GM23338 (cell line): ENCODE measurements around the gene LZIC. TPM values are rescaled to one million over a fixed set of nuclear protein-coding genes. Genes with fewer than 3 reads are reported as not detected.

Source experiments
- ATAC-seq: fragments of 200-7000 bp; cut with Tn5 transposase; 3 replicates; pipeline ENCODE4 v1.9.1; 2020
- DNase-seq: peaks from one replicate; pipeline ENCODE4 v3.0.0-alpha.2; 2015; ENCODE audit warnings: low spot score
- H2AFZ ChIP-seq: fragments of 200-600 bp; sonication (generic); 2 replicates; pipeline ENCODE4 v1.8.0; 2016; ENCODE audit warnings: antibody characterized with exemption, mild to moderate bottlenecking, moderate library complexity
- H3F3A ChIP-seq: fragments of 200-600 bp; sonication (generic); replicated peaks from 2 replicates; pipeline ENCODE4 v1.8.0; 2017; ENCODE audit warnings: antibody characterized with exemption, mixed run types, low read depth
- H3K27ac ChIP-seq: fragments of 200-600 bp; sonication (generic); 2 replicates; pipeline ENCODE4 v1.6.1; 2016; ENCODE audit warnings: low read depth
- H3K27me3 ChIP-seq: fragments of 200-600 bp; sonication (generic); 2 replicates; pipeline ENCODE4 v1.8.0; 2016; ENCODE audit warnings: mild to moderate bottlenecking, mixed run types, moderate library complexity; ENCODE audit not compliant: insufficient read depth
- H3K36me3 ChIP-seq: fragments of 200-600 bp; sonication (generic); 2 replicates; pipeline ENCODE4 v1.8.0; 2016; ENCODE audit warnings: mild to moderate bottlenecking; ENCODE audit not compliant: insufficient read depth
- H3K4me1 ChIP-seq: fragments of 200-600 bp; sonication (generic); 2 replicates; pipeline ENCODE4 v1.8.0; 2016; ENCODE audit warnings: mild to moderate bottlenecking, moderate library complexity; ENCODE audit not compliant: insufficient read depth
- H3K4me2 ChIP-seq: fragments of 200-600 bp; sonication (generic); 2 replicates; pipeline ENCODE4 v1.7.1; 2017; ENCODE audit warnings: mixed run types
- H3K4me3 ChIP-seq: fragments of 200-600 bp; sonication (generic); 2 replicates; pipeline ENCODE4 v1.6.1; 2016; ENCODE audit warnings: mixed run types
- H3K79me2 ChIP-seq: fragments of 200-600 bp; sonication (generic); replicated peaks from 2 replicates; pipeline ENCODE4 v1.8.0; 2017; ENCODE audit warnings: mild to moderate bottlenecking; ENCODE audit not compliant: insufficient read depth
- H3K9me2 ChIP-seq: fragments of 200-600 bp; sonication (generic); 2 replicates; pipeline ENCODE4 v1.8.0; 2017; ENCODE audit not compliant: insufficient read depth
- H4K20me1 ChIP-seq: fragments of 200-600 bp; sonication (generic); replicated peaks from 2 replicates; pipeline ENCODE4 v1.8.0; 2017; ENCODE audit warnings: mild to moderate bottlenecking; ENCODE audit not compliant: insufficient read depth
- H3K27ac Mint-ChIP-seq: 2 replicates; pipeline ENCODE4 v1.8.0; 2020; ENCODE audit warnings: inconsistent platforms, mild to moderate bottlenecking, moderate library complexity, mixed read lengths
- H3K27me3 Mint-ChIP-seq: 3 replicates; pipeline ENCODE4 v1.8.0; 2022; ENCODE audit warnings: low read depth, mild to moderate bottlenecking, moderate library complexity, mixed read lengths, inconsistent platforms; ENCODE audit not compliant: insufficient read depth, poor library complexity
- H3K36me3 Mint-ChIP-seq: 3 replicates; pipeline ENCODE4 v1.8.0; 2021; ENCODE audit warnings: low read depth, mild to moderate bottlenecking, inconsistent platforms, moderate library complexity, mixed read lengths
- H3K4me1 Mint-ChIP-seq: 3 replicates; pipeline ENCODE4 v1.8.0; 2020; ENCODE audit warnings: mild to moderate bottlenecking, inconsistent platforms, mixed read lengths
- H3K4me3 Mint-ChIP-seq: 3 replicates; pipeline ENCODE4 v1.8.0; 2021; ENCODE audit warnings: moderate library complexity, mild to moderate bottlenecking, inconsistent platforms, mixed read lengths
- H3K9me3 Mint-ChIP-seq: 3 replicates; pipeline ENCODE4 v1.8.0; 2020; ENCODE audit warnings: moderate library complexity, mild to moderate bottlenecking, inconsistent platforms, mixed read lengths
- CREB1 ChIP-seq: fragments of 250-450 bp; sonication (Bioruptor Pico); IDR thresholded peaks from 2 replicates; pipeline ENCODE4 v1.5.0; 2020; ENCODE audit warnings: low read depth, mild to moderate bottlenecking, moderate library complexity
- EZH2 ChIP-seq: fragments of 200-600 bp; sonication (generic); IDR thresholded peaks from one replicate; pipeline ENCODE4 v1.8.0; 2017; ENCODE audit warnings: antibody characterized with exemption, mild to moderate bottlenecking, low read depth; ENCODE audit not compliant: unreplicated experiment
- EZH2phosphoT487 ChIP-seq: fragments of 200-600 bp; sonication (generic); IDR thresholded peaks from one replicate; pipeline ENCODE4 v1.8.1; 2018; ENCODE audit warnings: antibody characterized with exemption; ENCODE audit not compliant: unreplicated experiment
- JUNB ChIP-seq: IDR thresholded peaks from one replicate; pipeline ENCODE4 v1.6.1; 2016; ENCODE audit warnings: antibody characterized with exemption; ENCODE audit not compliant: unreplicated experiment
- NANOG ChIP-seq: IDR thresholded peaks from 2 replicates; pipeline ENCODE4 v1.6.1; 2016; ENCODE audit warnings: antibody characterized with exemption, borderline replicate concordance
- POLR2AphosphoS5 ChIP-seq: IDR thresholded peaks from 2 replicates; pipeline ENCODE4 v1.6.1; 2016; ENCODE audit warnings: antibody characterized with exemption, low read depth
- STAT1 ChIP-seq: IDR thresholded peaks from one replicate; pipeline ENCODE4 v1.6.1; 2016; ENCODE audit warnings: antibody characterized with exemption; ENCODE audit not compliant: unreplicated experiment
- ZNF114 ChIP-seq: fragments of 250-450 bp; sonication (Bioruptor Pico); IDR thresholded peaks from 2 replicates; pipeline ENCODE4 v1.5.0; 2020; ENCODE audit warnings: mild to moderate bottlenecking, moderate library complexity
- ZNF331 ChIP-seq: fragments of 250-450 bp; sonication (Bioruptor Pico); IDR thresholded peaks from 2 replicates; pipeline ENCODE4 v1.5.0; 2020; ENCODE audit warnings: low read depth, mild to moderate bottlenecking, moderate library complexity
- polyA plus RNA-seq: library from polyadenylated mRNA; unstranded; fragments of >200 nt; fragmentation: Nextera tagmentation; extraction: Ambion mirVana; gene quantifications from 2 replicates; pipeline ENCODE4 v1.2.1, GENCODE V29; 2016
- total RNA-seq: library from RNA; depleted of rRNA; stranded (reverse); fragments of >200 nt; shearing (Covaris generic); gene quantifications from 2 replicates; pipeline ENCODE4 v1.2.3, GENCODE V29; 2014
- TF ChIP-seq, protein P1 (sequence below): IDR thresholded peaks from 2 replicates; pipeline ENCODE4 v1.6.1; 2016; ENCODE audit warnings: antibody characterized with exemption
- TF ChIP-seq, protein P2 (sequence below): IDR thresholded peaks from one replicate; pipeline ENCODE4 v1.6.1; 2018; ENCODE audit warnings: antibody characterized with exemption; ENCODE audit not compliant: unreplicated experiment
- TF ChIP-seq, protein P3 (sequence below): fragments of 250-450 bp; sonication (Bioruptor Pico); IDR thresholded peaks from 2 replicates; pipeline ENCODE4 v1.5.0; 2020; ENCODE audit warnings: mild to moderate bottlenecking, moderate library complexity

The LZIC gene
- total and polyA plus RNA-seq, 2 experiments from 2014 or later = 19.4 to 23.5 TPM

DNA sequence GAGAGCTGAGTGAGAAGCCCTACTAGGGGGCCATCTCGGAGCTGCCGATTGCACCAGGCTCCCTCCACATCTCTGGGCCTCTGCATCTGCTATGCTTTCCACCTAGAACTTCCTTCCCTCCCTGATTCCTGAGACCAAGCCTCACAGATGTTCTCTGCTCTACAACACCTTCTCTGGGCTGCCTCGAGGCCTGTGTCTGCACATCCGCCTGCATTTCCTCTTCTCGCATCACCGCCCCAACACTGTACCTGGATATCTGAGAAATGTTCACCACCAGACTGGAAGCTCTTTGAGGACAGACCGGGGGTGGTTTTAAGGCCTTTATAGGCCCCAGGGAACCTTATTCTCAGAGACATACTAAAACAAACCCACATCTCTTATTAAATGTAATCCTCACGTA is 53.8 kb downstream of the LZIC start:
- no peaks in the 10 kb centered on the region; the same call in 1 of the 2 replicates for H3K36me3 ChIP-seq
- H4K20me1 ChIP-seq = no peaks in the 10 kb centered on the region
- Mint-ChIP-seq H3K36me3 (peaks cover 3% of the 10 kb centered on the region; the same call in 1 of the 3 replicates), H3K27ac (peak overlapping the region; percentile 75), H3K4me3 (peak overlapping the region; percentile 17; the same call in 1 of the 3 replicates), H3K27me3 (peaks cover 14% of the 10 kb centered on the region), H3K4me1 (peaks cover 52% of the 10 kb centered on the region), H3K9me3 (no peaks in the 10 kb centered on the region)
- no peak overlapping the region for H3K4me3 ChIP-seq
- H3K4me1 ChIP-seq = peaks cover 13% of the 10 kb centered on the region; the same call in 1 of the 2 replicates
- no peak overlapping the region for H2AFZ ChIP-seq
- H3K27me3 ChIP-seq = no peaks in the 10 kb centered on the region
- H3K27ac ChIP-seq = peak overlapping the region; percentile 80
- ATAC-seq (no peak), DNase-seq (no peak)
- H3K9me2 ChIP-seq = no peaks in the 10 kb centered on the region
- H3K79me2 ChIP-seq = no peaks in the 10 kb centered on the region
- TF ChIP-seq, protein P1, sequence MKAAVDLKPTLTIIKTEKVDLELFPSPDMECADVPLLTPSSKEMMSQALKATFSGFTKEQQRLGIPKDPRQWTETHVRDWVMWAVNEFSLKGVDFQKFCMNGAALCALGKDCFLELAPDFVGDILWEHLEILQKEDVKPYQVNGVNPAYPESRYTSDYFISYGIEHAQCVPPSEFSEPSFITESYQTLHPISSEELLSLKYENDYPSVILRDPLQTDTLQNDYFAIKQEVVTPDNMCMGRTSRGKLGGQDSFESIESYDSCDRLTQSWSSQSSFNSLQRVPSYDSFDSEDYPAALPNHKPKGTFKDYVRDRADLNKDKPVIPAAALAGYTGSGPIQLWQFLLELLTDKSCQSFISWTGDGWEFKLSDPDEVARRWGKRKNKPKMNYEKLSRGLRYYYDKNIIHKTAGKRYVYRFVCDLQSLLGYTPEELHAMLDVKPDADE = no peak
- no peak for TF ChIP-seq STAT1
- no peak for TF ChIP-seq EZH2phosphoT487
- TF ChIP-seq NANOG = no peak
- TF ChIP-seq POLR2AphosphoS5 = no peak
- TF ChIP-seq, protein P2, sequence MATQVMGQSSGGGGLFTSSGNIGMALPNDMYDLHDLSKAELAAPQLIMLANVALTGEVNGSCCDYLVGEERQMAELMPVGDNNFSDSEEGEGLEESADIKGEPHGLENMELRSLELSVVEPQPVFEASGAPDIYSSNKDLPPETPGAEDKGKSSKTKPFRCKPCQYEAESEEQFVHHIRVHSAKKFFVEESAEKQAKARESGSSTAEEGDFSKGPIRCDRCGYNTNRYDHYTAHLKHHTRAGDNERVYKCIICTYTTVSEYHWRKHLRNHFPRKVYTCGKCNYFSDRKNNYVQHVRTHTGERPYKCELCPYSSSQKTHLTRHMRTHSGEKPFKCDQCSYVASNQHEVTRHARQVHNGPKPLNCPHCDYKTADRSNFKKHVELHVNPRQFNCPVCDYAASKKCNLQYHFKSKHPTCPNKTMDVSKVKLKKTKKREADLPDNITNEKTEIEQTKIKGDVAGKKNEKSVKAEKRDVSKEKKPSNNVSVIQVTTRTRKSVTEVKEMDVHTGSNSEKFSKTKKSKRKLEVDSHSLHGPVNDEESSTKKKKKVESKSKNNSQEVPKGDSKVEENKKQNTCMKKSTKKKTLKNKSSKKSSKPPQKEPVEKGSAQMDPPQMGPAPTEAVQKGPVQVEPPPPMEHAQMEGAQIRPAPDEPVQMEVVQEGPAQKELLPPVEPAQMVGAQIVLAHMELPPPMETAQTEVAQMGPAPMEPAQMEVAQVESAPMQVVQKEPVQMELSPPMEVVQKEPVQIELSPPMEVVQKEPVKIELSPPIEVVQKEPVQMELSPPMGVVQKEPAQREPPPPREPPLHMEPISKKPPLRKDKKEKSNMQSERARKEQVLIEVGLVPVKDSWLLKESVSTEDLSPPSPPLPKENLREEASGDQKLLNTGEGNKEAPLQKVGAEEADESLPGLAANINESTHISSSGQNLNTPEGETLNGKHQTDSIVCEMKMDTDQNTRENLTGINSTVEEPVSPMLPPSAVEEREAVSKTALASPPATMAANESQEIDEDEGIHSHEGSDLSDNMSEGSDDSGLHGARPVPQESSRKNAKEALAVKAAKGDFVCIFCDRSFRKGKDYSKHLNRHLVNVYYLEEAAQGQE = no peak
- no peak for TF ChIP-seq ZNF331 (CRISPR knock-in tag)
- TF ChIP-seq CREB1 (CRISPR knock-in tag) = no peak
- no peak for TF ChIP-seq JUNB
- no peak for TF ChIP-seq EZH2
- TF ChIP-seq ZNF114 (CRISPR knock-in tag) = no peak
- TF ChIP-seq, protein P3, sequence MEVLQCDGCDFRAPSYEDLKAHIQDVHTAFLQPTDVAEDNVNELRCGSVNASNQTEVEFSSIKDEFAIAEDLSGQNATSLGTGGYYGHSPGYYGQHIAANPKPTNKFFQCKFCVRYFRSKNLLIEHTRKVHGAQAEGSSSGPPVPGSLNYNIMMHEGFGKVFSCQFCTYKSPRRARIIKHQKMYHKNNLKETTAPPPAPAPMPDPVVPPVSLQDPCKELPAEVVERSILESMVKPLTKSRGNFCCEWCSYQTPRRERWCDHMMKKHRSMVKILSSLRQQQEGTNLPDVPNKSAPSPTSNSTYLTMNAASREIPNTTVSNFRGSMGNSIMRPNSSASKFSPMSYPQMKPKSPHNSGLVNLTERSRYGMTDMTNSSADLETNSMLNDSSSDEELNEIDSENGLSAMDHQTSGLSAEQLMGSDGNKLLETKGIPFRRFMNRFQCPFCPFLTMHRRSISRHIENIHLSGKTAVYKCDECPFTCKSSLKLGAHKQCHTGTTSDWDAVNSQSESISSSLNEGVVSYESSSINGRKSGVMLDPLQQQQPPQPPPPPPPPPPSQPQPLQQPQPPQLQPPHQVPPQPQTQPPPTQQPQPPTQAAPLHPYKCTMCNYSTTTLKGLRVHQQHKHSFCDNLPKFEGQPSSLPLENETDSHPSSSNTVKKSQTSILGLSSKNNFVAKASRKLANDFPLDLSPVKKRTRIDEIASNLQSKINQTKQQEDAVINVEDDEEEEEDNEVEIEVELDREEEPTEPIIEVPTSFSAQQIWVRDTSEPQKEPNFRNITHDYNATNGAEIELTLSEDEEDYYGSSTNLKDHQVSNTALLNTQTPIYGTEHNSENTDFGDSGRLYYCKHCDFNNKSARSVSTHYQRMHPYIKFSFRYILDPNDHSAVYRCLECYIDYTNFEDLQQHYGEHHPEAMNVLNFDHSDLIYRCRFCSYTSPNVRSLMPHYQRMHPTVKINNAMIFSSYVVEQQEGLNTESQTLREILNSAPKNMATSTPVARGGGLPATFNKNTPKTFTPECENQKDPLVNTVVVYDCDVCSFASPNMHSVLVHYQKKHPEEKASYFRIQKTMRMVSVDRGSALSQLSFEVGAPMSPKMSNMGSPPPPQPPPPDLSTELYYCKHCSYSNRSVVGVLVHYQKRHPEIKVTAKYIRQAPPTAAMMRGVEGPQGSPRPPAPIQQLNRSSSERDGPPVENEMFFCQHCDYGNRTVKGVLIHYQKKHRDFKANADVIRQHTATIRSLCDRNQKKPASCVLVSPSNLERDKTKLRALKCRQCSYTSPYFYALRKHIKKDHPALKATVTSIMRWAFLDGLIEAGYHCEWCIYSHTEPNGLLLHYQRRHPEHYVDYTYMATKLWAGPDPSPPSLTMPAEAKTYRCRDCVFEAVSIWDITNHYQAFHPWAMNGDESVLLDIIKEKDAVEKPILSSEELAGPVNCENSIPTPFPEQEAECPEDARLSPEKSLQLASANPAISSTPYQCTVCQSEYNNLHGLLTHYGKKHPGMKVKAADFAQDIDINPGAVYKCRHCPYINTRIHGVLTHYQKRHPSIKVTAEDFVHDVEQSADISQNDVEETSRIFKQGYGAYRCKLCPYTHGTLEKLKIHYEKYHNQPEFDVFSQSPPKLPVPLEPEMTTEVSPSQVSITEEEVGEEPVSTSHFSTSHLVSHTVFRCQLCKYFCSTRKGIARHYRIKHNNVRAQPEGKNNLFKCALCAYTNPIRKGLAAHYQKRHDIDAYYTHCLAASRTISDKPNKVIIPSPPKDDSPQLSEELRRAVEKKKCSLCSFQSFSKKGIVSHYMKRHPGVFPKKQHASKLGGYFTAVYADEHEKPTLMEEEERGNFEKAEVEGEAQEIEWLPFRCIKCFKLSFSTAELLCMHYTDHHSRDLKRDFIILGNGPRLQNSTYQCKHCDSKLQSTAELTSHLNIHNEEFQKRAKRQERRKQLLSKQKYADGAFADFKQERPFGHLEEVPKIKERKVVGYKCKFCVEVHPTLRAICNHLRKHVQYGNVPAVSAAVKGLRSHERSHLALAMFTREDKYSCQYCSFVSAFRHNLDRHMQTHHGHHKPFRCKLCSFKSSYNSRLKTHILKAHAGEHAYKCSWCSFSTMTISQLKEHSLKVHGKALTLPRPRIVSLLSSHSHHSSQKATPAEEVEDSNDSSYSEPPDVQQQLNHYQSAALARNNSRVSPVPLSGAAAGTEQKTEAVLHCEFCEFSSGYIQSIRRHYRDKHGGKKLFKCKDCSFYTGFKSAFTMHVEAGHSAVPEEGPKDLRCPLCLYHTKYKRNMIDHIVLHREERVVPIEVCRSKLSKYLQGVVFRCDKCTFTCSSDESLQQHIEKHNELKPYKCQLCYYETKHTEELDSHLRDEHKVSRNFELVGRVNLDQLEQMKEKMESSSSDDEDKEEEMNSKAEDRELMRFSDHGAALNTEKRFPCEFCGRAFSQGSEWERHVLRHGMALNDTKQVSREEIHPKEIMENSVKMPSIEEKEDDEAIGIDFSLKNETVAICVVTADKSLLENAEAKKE (CRISPR knock-in tag) = no peak
- H3F3A ChIP-seq = peaks cover 8% of the 10 kb centered on the region
- no peak overlapping the region for H3K4me2 ChIP-seq
